GM12801 (cell line): ENCODE results near the gene KLHDC10.

Experiments used
- TF ChIP-seq, protein P1 (sequence below): IDR thresholded peaks from one replicate; pipeline ENCODE4 v1.5.1; 2011; ENCODE audit warnings: control low read depth; ENCODE audit not compliant: insufficient read length; ENCODE audit errors: extremely low read depth

Gene KLHDC10

DNA sequence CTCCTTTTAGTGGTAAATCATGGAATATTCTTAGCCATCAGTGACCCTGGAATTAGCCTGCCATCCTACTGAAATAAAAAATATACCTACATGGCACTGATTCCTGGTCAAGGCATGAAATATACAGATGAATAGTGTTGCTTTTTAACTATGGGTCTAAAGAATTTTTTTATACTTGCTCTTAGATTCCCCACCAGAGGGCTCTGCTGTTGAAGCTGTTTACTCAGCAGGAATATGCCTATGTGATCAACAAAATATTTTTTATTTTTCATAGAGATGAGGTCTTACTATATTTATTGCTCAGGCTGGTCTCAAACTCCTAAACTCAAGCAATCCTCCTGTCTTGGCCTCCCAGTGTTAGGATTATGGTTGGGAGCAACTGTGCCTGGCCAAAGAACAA, 32.6 kb upstream of the KLHDC10 start:
- TF ChIP-seq, protein P1, sequence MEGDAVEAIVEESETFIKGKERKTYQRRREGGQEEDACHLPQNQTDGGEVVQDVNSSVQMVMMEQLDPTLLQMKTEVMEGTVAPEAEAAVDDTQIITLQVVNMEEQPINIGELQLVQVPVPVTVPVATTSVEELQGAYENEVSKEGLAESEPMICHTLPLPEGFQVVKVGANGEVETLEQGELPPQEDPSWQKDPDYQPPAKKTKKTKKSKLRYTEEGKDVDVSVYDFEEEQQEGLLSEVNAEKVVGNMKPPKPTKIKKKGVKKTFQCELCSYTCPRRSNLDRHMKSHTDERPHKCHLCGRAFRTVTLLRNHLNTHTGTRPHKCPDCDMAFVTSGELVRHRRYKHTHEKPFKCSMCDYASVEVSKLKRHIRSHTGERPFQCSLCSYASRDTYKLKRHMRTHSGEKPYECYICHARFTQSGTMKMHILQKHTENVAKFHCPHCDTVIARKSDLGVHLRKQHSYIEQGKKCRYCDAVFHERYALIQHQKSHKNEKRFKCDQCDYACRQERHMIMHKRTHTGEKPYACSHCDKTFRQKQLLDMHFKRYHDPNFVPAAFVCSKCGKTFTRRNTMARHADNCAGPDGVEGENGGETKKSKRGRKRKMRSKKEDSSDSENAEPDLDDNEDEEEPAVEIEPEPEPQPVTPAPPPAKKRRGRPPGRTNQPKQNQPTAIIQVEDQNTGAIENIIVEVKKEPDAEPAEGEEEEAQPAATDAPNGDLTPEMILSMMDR: no peak

DNA sequence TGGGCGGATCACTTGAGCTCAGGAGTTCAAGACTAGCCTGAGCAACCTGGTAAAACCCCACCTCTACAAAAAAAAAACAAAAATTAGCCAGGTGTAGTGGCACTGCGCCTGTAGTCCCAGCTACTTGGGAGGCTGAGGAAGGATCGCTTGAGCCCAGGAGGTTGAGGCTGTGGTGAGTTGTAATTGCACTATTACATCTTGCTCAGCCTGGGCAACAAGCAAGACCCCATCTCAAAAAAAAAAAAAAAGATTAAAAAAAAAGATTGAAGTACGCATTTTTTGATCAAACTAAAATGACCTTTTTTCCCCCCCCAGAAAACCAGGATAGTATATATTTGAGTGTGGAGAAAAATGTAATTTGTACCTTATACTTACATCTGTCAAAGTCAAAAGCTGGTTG, 29.8 kb upstream of the KLHDC10 start:
- TF ChIP-seq, protein P1: no peak

DNA sequence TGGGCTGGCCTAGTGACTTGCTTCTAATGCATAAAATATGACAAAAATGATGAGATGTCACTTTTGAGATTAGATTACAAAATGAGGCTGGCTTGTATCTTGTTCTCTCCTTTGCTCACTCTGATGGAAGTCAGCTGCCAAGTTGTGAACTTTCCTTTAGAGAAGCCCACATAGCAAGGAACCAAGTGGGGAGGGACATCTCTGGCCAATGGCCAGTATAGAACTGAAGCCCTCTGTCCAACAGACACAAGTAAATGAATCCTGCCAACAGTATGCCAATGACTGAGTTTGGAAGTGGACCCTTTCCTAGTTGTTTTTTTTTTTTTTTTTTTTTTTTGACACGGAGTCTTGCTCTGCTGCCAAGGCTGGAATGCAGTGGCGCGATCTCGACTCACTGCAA, 22.5 kb upstream of the KLHDC10 start:
- TF ChIP-seq, protein P1: no peak

DNA sequence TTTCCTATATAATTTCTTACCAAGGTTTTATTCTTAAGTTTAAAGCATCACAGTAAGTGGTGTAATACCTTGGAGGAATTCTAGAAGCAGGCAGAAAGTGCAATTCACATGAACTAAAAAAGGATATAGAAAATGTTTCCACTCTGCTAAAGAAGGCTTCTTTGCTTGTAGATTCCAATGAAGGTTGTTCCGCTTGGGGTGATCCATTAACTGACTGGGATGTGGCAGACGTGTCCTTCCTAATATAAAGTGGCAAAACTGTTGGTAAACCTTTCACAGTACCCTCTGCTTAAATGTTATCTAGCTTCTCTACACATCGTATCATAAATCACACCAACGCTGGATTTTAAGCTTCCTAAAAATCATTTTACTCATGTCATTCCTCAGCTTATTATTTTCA, 21.4 kb upstream of the KLHDC10 start:
- TF ChIP-seq, protein P1: no peak

DNA sequence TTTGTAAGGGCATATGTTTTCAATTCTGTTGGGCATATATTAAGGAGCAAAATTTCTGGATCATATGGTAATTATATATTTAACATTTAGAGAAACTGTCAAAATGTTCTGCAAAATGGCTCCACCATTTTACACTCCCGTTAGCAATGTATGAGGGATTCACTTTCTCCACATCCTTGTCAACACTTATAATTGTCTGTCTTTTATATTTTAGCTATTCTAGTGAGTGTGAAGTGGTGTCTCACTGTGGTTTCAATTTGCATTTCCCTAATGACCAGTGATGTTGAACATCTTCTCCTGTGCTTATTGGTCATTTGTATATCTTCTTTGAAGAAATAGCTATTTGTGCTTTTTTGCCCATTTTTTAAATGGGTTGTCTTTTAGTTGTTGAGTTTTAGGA, 8.1 kb upstream of the KLHDC10 start:
- TF ChIP-seq, protein P1: no peak

DNA sequence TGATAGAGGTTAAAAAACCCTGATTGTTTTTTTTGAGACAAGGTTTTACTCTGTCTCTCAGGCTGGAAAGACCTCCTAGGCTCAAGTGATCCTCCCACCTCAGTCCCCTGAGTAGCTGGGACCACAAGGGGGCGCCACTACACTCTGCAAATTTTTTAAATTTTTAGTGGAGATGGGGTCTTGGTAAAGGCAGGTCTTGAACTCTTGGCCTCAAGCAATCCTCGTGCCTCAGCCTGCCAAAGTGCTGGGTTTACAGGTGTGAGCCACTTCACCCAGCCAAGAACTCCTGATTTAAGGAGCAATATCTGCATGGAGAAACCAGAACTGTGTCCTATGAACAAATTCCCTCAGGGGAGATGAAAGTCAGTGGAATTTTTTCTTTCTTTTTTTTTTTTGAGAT, 7.3 kb upstream of the KLHDC10 start:
- TF ChIP-seq, protein P1: no peak

DNA sequence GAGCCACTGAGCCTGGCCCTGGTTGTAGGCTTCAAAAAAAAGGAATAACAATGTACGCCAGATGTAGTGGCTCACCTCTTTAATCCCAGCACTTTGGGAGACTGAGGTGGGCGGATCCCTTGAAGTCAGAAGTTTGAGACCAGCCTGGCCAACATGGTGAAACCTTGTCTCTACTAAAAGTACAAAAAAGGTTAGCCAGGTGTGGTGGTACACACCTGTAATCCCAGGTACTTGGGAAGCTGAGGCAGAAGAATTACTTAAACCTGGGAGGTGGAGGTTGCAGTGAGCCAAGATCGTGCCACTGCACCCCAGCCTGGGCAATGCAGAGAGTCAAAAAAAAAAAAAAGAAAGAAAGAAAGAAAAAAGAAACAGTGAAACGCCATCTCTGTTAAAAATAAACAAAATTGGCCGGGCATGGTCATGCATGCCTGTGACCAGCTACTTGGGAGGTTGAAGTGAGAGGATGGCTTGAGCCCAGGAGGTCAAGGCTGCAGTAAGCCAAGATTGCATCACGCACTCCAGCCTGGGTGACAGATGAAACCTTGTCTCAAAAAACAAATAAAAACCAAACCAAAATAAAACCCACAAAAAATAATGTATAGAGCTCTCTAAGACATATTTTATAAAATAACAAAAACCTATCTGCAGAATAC, 4.7 kb upstream of the KLHDC10 start:
- TF ChIP-seq, protein P1: no peak
